Hepatocyte (in vitro differentiated cells): ENCODE measurements around the gene FGF7. TPM values are rescaled to one million over a fixed set of nuclear protein-coding genes. Genes with fewer than 3 reads are reported as not detected.

Experiments used
- DNase-seq: peaks from one replicate; pipeline ENCODE4 v3.0.0-alpha.2; 2016; ENCODE audit warnings: low spot score
- H2AFZ ChIP-seq: fragments of 200-600 bp; sonication (generic); 2 replicates; pipeline ENCODE4 v1.6.0; 2016; ENCODE audit warnings: antibody characterized with exemption, mild to moderate bottlenecking
- H3K27ac ChIP-seq: fragments of 200-600 bp; sonication (generic); 2 replicates; pipeline ENCODE4 v1.5.1; 2016; ENCODE audit warnings: mild to moderate bottlenecking
- H3K27me3 ChIP-seq: fragments of 200-600 bp; sonication (generic); 2 replicates; pipeline ENCODE4 v1.6.1; 2016
- H3K36me3 ChIP-seq: fragments of 200-600 bp; sonication (generic); replicated peaks from 2 replicates; pipeline ENCODE4 v1.5.1; 2016; ENCODE audit warnings: low read depth; ENCODE audit not compliant: insufficient read depth
- H3K4me1 ChIP-seq: fragments of 200-600 bp; sonication (generic); 2 replicates; pipeline ENCODE4 v1.5.1; 2016; ENCODE audit warnings: mild to moderate bottlenecking, moderate library complexity; ENCODE audit not compliant: insufficient read depth
- H3K4me2 ChIP-seq: fragments of 200-600 bp; sonication (generic); 2 replicates; pipeline ENCODE4 v1.6.0; 2016
- H3K4me3 ChIP-seq: fragments of 200-600 bp; sonication (generic); 2 replicates; pipeline ENCODE4 v1.5.1; 2016; ENCODE audit warnings: mild to moderate bottlenecking
- H3K79me2 ChIP-seq: fragments of 200-600 bp; sonication (generic); 2 replicates; pipeline ENCODE4 v1.6.0; 2017; ENCODE audit warnings: mild to moderate bottlenecking
- H3K9me2 ChIP-seq: fragments of 200-600 bp; sonication (generic); replicated peaks from 2 replicates; pipeline ENCODE4 v1.6.0; 2017; ENCODE audit warnings: mild to moderate bottlenecking; ENCODE audit not compliant: insufficient read depth
- H3K9me3 ChIP-seq: fragments of 200-600 bp; sonication (generic); 2 replicates; pipeline ENCODE4 v1.5.1; 2016; ENCODE audit warnings: low read depth, mild to moderate bottlenecking
- H4K20me1 ChIP-seq: fragments of 200-600 bp; sonication (generic); 2 replicates; pipeline ENCODE4 v1.6.0; 2016; ENCODE audit warnings: mild to moderate bottlenecking; ENCODE audit not compliant: insufficient read depth, poor library complexity, severe bottlenecking
- EZH2 ChIP-seq: fragments of 200-600 bp; sonication (generic); IDR thresholded peaks from 2 replicates; pipeline ENCODE4 v1.6.1; 2016; ENCODE audit warnings: antibody characterized with exemption, mild to moderate bottlenecking, borderline replicate concordance
- EZH2phosphoT487 ChIP-seq: fragments of 200-600 bp; sonication (generic); IDR thresholded peaks from one replicate; pipeline ENCODE4 v1.6.1; 2018; ENCODE audit warnings: antibody characterized with exemption, mild to moderate bottlenecking, low read depth, moderate library complexity; ENCODE audit not compliant: unreplicated experiment, severe bottlenecking
- WGBS: methylation state at CpG from one replicate; pipeline ENCODE4 v1.1.6; 2016; ENCODE audit warnings: low lambda C conversion rate; ENCODE audit errors: missing lambda C conversion rate; 5-methylcytosine and 5-hydroxymethylcytosine counted together
- polyA plus RNA-seq: library from polyadenylated mRNA; unstranded; fragments of >200 nt; fragmentation: Nextera tagmentation; extraction: Ambion mirVana; gene quantifications from 2 replicates; pipeline ENCODE4 v1.2.1, GENCODE V29; 2016
- total RNA-seq: library from RNA; depleted of rRNA; stranded (reverse); fragments of >200 nt; gene quantifications from 2 replicates; pipeline ENCODE4 v1.2.3, GENCODE V29; 2014
- TF ChIP-seq, protein P1 (sequence below): fragments of 200-600 bp; sonication (generic); IDR thresholded peaks from 2 replicates; pipeline ENCODE4 v1.5.1; 2016; ENCODE audit warnings: antibody characterized with exemption, mild to moderate bottlenecking; ENCODE audit not compliant: poor library complexity

The FGF7 gene
- total and polyA plus RNA-seq, 2 experiments from 2014 or later: 11.2 to 18.9 TPM

DNA sequence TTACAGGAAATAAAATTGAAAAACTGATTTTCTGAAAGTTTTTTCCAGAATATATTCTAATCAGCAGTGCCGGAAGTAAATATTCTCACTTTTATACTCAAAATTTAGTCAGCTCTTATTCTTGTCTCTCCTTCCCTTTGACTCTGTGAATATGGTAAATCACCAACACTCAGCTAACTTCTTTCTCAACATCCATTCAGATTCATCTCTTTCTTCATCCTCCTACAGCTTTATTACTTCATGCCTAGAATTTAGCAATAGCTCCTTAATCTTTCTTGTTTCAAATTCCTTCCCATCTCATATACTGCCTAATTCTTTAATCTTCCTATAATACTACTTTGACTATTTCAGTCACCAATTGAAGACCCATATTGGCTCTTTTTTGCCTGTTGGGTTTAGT lies 67.9 kb downstream of the FGF7 start:
- Histone ChIP-seq H2AFZ (no peak overlapping the region), H3K4me3 (no peak overlapping the region), H3K4me2 (no peak overlapping the region), H4K20me1 (no peaks in the 10 kb centered on the region), H3K27me3 (no peaks in the 10 kb centered on the region), H3K36me3 (no peaks in the 10 kb centered on the region), H3K4me1 (no peaks in the 10 kb centered on the region), H3K9me2 (no peaks in the 10 kb centered on the region), H3K27ac (no peak overlapping the region), H3K9me3 (no peaks in the 10 kb centered on the region), H3K79me2 (no peaks in the 10 kb centered on the region)
- DNase-seq: no peak
- TF ChIP-seq, protein P1, sequence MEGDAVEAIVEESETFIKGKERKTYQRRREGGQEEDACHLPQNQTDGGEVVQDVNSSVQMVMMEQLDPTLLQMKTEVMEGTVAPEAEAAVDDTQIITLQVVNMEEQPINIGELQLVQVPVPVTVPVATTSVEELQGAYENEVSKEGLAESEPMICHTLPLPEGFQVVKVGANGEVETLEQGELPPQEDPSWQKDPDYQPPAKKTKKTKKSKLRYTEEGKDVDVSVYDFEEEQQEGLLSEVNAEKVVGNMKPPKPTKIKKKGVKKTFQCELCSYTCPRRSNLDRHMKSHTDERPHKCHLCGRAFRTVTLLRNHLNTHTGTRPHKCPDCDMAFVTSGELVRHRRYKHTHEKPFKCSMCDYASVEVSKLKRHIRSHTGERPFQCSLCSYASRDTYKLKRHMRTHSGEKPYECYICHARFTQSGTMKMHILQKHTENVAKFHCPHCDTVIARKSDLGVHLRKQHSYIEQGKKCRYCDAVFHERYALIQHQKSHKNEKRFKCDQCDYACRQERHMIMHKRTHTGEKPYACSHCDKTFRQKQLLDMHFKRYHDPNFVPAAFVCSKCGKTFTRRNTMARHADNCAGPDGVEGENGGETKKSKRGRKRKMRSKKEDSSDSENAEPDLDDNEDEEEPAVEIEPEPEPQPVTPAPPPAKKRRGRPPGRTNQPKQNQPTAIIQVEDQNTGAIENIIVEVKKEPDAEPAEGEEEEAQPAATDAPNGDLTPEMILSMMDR: no peak
- TF ChIP-seq EZH2phosphoT487 (no peak), EZH2 (no peak)
- 56% methylated on average over 1 of the region's 1 CpG for WGBS

GRCh38 chr15:49492151-49492550 lies 69.1 kb downstream of the FGF7 start:
- no peaks in the 10 kb centered on the region for H3K27me3 ChIP-seq
- no peaks in the 10 kb centered on the region for H3K79me2 ChIP-seq
- no peak overlapping the region for H3K27ac ChIP-seq
- no peaks in the 10 kb centered on the region for H3K36me3 ChIP-seq
- H3K4me1 ChIP-seq: no peaks in the 10 kb centered on the region
- no peak for DNase-seq
- H3K4me3 ChIP-seq: no peak overlapping the region
- H4K20me1 ChIP-seq: no peaks in the 10 kb centered on the region
- H3K9me3 ChIP-seq: no peaks in the 10 kb centered on the region
- no peak overlapping the region for H3K4me2 ChIP-seq
- H2AFZ ChIP-seq: no peak overlapping the region
- TF ChIP-seq EZH2phosphoT487 (no peak), EZH2 (no peak)
- TF ChIP-seq, protein P1: no peak
- H3K9me2 ChIP-seq: no peaks in the 10 kb centered on the region
- 92% methylated on average over 2 of the region's 2 CpGs for WGBS

GRCh38 chr15:49492830-49493229 lies 69.8 kb downstream of the FGF7 start:
- Histone ChIP-seq H3K36me3 (no peaks in the 10 kb centered on the region), H3K4me3 (no peak overlapping the region), H3K27ac (no peak overlapping the region), H3K4me2 (no peak overlapping the region), H2AFZ (no peak overlapping the region), H3K4me1 (no peaks in the 10 kb centered on the region), H3K27me3 (no peaks in the 10 kb centered on the region), H3K9me3 (no peaks in the 10 kb centered on the region), H4K20me1 (no peaks in the 10 kb centered on the region), H3K9me2 (no peaks in the 10 kb centered on the region), H3K79me2 (no peaks in the 10 kb centered on the region)
- DNase-seq: no peak
- WGBS: 69% methylated on average over 1 of the region's 1 CpG
- TF ChIP-seq EZH2 (no peak), EZH2phosphoT487 (no peak)
- TF ChIP-seq, protein P1: no peak

DNA sequence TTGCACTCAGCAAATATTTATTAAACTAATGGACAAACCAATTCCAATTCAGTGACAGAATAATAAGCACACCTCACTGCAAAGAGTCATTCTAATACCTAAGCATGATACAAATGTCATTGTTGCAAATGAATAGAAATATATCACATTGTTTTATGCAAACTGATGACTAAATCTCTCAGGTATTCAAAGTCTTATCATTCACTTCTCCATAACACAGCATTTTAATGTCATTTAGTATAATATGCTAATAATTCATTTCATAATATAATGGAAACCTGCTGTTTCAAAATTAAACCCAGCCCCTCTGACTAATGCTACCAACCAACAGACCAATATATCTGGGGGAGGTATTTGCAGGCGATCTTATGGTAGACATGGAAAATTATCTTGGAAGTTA lies 71.8 kb downstream of the FGF7 start:
- no peaks in the 10 kb centered on the region for H4K20me1 ChIP-seq

More for the DNA sequence above, 71.8 kb downstream of the FGF7 start:
- 83% methylated on average over 1 of the region's 1 CpG for WGBS
- Histone ChIP-seq H3K4me3 (no peak overlapping the region), H3K36me3 (no peaks in the 10 kb centered on the region), H3K9me2 (no peaks in the 10 kb centered on the region), H3K4me1 (no peaks in the 10 kb centered on the region), H2AFZ (no peak overlapping the region), H3K79me2 (no peaks in the 10 kb centered on the region), H3K27ac (no peak overlapping the region), H3K9me3 (no peaks in the 10 kb centered on the region), H3K27me3 (no peaks in the 10 kb centered on the region), H3K4me2 (no peak overlapping the region)
- TF ChIP-seq, protein P1: no peak
- TF ChIP-seq EZH2 (no peak), EZH2phosphoT487 (no peak)
- no peak for DNase-seq
